Esophagus squamous epithelium (tissue), 5 donors: Measurements from ENCODE around the gene MRC2. TPM values are rescaled to one million over a fixed set of nuclear protein-coding genes. Genes with fewer than 3 reads are reported as not detected.
"Not testable (repeated sequence)": the region's sequence is repeated elsewhere in the genome, so short reads cannot be mapped to it uniquely, and the experiment has no call there.

ENCODE experiments used
- DNase-seq: peaks from one replicate; lab custom pipeline; 2025; lab: John Stamatoyannopoulos, UW
- H3K27ac ChIP-seq, 4 donors: fragments of 200-600 bp; sonication (generic); one replicate each; pipeline ENCODE4 v1.5.1; 2016 to 2019; ENCODE audit warnings: mild to moderate bottlenecking in 1 of 4
- H3K27me3 ChIP-seq, 4 donors: fragments of 200-600 bp; sonication (generic); 1 replicate in 3 of 4; 2 replicates in 1 of 4; pipeline versions ENCODE4 v1.5.1 to v1.6.0; 2017 to 2021; ENCODE audit warnings: antibody characterized with exemption in 1 of 4
- H3K36me3 ChIP-seq, 3 donors: fragments of 200-600 bp; sonication (generic); one replicate each; pipeline ENCODE4 v1.5.1; 2016 to 2019
- H3K4me1 ChIP-seq, 3 donors: fragments of 200-600 bp; sonication (generic); one replicate each; pipeline ENCODE4 v1.5.1; 2017 to 2019
- H3K4me3 ChIP-seq, 4 donors: fragments of 200-600 bp; sonication (generic); 1 replicate in 3 of 4; 2 replicates in 1 of 4; pipeline ENCODE4 v1.5.1; 2016 to 2019; ENCODE audit warnings: mild to moderate bottlenecking in 2 of 4, moderate library complexity in 1 of 4
- H3K9me3 ChIP-seq, 3 donors: fragments of 200-600 bp; sonication (generic); one replicate each; pipeline ENCODE4 v1.5.1; 2016 to 2019
- POLR2A ChIP-seq, 4 donors: fragments of 450-650 bp; IDR thresholded peaks; one replicate each; pipeline ENCODE4 v1.6.1; 2017; ENCODE audit warnings: antibody characterized with exemption in 4 of 4, mild to moderate bottlenecking in 4 of 4, moderate library complexity in 3 of 4
- WGBS, 2 donors: methylation state at CpG; one replicate each; pipeline ENCODE4 v1.1.5; 2018; 5-methylcytosine and 5-hydroxymethylcytosine counted together
- intact Hi-C: fragments of 100-400 bp; cut with DNase I; formaldehyde crosslinking; loops from one replicate; pipeline ENCODE4 v1.15.0; 2022
- total RNA-seq, 4 donors: library from RNA; depleted of rRNA; stranded (reverse); fragments of >200 nt; gene quantifications; one replicate each; pipeline ENCODE4 v1.1.0, GENCODE V29; 2016
- TF ChIP-seq, protein P1 (sequence below), 6 experiments: fragments of 450-650 bp in 4 of 6; fragments of 200-600 bp in 2 of 6; sonication (generic) in 2 of 6; IDR thresholded peaks; one replicate each; pipeline ENCODE4 v1.5.1; 2016 to 2019; ENCODE audit warnings: antibody characterized with exemption in 6 of 6, mild to moderate bottlenecking in 4 of 6, moderate library complexity in 4 of 6
- donor health status: DM: yes; HTN: yes; CAD: no.

The MRC2 gene
- total RNA-seq, 4 donors from 2014 or later, result 38.8 to 64.7 (median 61.6) TPM

- peaks cover 28 to 66% (median 35%) of the 10 kb centered on the region in 3 donors for H3K4me1 ChIP-seq
- H3K36me3 ChIP-seq, result peaks cover 0 to 12% (median 0%) of the 10 kb centered on the region in 3 donors
- H3K27ac ChIP-seq, result no peak overlapping the region
- no peak for DNase-seq
- intact Hi-C loops, result no loop called here
- H3K4me3 ChIP-seq, result no peak overlapping the region
- 50 to 56% methylated on average over 8 to 9 of the region's 10 CpGs for WGBS, 2 donors
- peaks cover 0 to 1% (median 0%) of the 10 kb centered on the region in 4 donors for H3K27me3 ChIP-seq
- H3K9me3 ChIP-seq, result no peaks in the 10 kb centered on the region
- TF ChIP-seq POLR2A (IDR thresholded peaks at IDR 0.05), result no peak
- TF ChIP-seq, protein P1, sequence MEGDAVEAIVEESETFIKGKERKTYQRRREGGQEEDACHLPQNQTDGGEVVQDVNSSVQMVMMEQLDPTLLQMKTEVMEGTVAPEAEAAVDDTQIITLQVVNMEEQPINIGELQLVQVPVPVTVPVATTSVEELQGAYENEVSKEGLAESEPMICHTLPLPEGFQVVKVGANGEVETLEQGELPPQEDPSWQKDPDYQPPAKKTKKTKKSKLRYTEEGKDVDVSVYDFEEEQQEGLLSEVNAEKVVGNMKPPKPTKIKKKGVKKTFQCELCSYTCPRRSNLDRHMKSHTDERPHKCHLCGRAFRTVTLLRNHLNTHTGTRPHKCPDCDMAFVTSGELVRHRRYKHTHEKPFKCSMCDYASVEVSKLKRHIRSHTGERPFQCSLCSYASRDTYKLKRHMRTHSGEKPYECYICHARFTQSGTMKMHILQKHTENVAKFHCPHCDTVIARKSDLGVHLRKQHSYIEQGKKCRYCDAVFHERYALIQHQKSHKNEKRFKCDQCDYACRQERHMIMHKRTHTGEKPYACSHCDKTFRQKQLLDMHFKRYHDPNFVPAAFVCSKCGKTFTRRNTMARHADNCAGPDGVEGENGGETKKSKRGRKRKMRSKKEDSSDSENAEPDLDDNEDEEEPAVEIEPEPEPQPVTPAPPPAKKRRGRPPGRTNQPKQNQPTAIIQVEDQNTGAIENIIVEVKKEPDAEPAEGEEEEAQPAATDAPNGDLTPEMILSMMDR (IDR thresholded peaks at IDR 0.05), result no peak
These were observed 68.8 kb downstream of the MRC2 start for GRCh38 chr17:62696256-62696655.

DNA sequence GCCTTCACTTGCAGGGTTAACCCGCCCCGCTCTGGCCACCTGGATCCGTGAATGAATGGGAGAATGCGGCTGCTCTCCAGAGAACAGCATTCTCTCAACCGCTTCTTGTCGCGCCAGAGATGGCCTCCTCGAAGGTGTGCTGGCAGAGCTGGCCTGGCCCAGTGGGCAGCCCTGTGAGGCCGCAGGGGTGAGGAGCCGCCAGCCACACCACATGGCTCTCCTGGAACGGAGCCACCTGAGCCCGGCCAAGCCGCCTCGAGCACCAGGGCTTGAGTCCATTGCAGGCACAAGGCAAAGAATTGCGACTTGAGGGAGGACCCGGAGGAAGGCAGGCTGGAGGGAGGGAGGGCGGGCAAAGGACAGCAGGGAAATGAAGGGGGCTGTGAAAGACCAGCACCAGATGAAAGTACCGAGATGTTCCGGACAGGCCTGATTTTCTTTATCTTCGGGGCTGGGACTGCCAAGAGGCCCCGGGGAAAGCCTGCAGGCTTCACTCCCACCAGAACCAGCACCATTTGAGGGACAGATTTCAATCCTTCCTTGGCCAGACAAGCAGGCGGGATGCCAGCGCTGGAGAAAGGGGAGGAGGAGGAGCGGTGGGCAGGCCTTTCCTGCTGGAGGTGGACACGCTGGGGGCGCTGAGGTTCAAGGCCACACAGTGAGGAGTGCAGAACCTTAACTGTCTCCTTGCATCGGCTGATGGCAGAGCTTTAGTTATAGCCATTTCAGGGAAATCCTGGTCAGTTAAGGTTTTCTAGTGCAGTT lies 69.4 kb downstream of the MRC2 start:
- Histone ChIP-seq H3K4me3 (no peak overlapping the region), H3K4me1 (peaks cover 28 to 60% (median 34%) of the 10 kb centered on the region in 3 donors), H3K9me3 (no peaks in the 10 kb centered on the region), H3K27ac (no peak overlapping the region), H3K36me3 (peaks cover 0 to 9% (median 0%) of the 10 kb centered on the region in 3 donors), H3K27me3 (peaks cover 0 to 7% (median 0%) of the 10 kb centered on the region in 4 donors)
- intact Hi-C loops, result no loop called here
- no peak for DNase-seq
- 39 to 65% methylated on average over 10 to 19 of the region's 27 CpGs for WGBS, 2 donors
- no peak for TF ChIP-seq POLR2A (IDR thresholded peaks at IDR 0.05)
- TF ChIP-seq, protein P1 (IDR thresholded peaks at IDR 0.05), result no peak

DNA sequence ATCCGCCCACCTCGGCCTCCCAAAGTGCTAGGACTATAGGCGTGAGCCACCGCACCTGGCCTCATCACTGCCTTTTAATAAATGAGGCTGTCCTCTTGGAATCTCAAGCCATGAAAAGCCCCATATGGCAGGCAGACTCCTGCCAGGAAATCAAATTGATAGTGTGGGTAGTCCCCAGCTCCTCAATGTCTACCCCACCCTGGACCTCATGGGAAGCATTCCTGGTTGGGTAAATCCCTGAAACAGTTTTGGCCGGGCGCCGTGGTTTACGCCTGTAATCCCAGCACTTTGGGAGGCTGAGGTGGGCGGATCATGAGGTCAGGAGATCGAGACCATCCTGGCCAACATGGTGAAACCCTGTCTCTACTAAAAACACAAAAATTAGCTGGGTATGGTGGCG lies 71.0 kb downstream of the MRC2 start:
- H3K27ac ChIP-seq, intact Hi-C loops, H3K4me3 ChIP-seq, DNase-seq, H3K9me3 ChIP-seq, H3K27me3 ChIP-seq, H3K36me3 ChIP-seq: not testable (repeated sequence)
- peaks cover 22 to 56% (median 33%) of the 10 kb centered on the region in 3 donors for H3K4me1 ChIP-seq
- 80 to 89% methylated on average over 1 to 11 of the region's 11 CpGs for WGBS, 2 donors

DNA sequence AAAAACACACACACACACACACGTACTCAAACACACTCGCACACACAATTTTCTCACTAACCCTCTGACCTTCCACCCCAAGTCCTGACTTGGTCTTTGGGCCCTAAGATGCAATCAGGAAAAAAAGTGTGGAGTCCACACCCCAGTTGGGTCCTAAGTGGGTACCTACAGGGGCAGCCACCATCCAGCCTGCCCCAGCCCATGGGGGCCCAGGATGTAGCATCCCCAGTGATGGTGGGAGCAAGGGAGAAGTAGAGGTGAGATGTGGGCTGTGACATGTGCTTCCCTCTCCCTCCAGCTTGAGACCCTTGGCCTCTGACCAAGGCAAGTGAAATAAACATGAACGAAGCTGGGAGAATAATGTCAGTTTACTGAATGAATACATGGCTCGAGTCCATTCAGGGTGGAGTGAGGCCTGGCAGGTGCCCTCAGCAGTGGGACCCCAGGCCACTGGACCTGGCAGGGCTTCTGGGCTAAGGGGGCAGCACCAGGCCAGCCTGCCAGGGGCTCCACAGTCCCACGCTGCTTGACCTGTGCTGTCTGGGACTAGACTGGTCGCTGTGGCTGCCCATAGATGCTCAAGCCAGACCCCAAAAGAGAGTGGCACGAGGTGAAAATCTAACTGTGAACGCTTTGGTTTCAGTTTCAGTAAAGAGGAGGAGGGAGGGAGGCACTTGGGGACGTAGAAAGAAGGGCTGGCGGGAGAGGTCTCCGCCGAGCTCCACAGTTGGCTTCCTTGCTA lies 73.7 kb downstream of the MRC2 start:
- no peaks in the 10 kb centered on the region for H3K36me3 ChIP-seq
- TF ChIP-seq, protein P1 (IDR thresholded peaks at IDR 0.05), result no peak
- no peak for TF ChIP-seq POLR2A (IDR thresholded peaks at IDR 0.05)
- H3K27me3 ChIP-seq, result peaks cover 0 to 7% (median 0%) of the 10 kb centered on the region in 4 donors
- WGBS, 2 donors, result 70 to 75% methylated on average over 12 of the region's 12 CpGs
- DNase-seq, result no peak
- no peak overlapping the region for H3K27ac ChIP-seq
- H3K4me1 ChIP-seq, result peaks cover 12 to 54% (median 30%) of the 10 kb centered on the region in 3 donors
- no peaks in the 10 kb centered on the region for H3K9me3 ChIP-seq
- no peak overlapping the region for H3K4me3 ChIP-seq
- intact Hi-C loops, result loop anchor here (5.0 kb wide), 1 partner anchor 706 kb away; no protein-coding TSS in a partner anchor

- 78 to 87% methylated on average over 4 to 6 of the region's 8 CpGs for WGBS, 2 donors
- DNase-seq, result no peak
- H3K27me3 ChIP-seq, result peaks cover 0 to 7% (median 0%) of the 10 kb centered on the region in 4 donors
These were observed 74.2 kb downstream of the MRC2 start for GRCh38 chr17:62701706-62702085.

More at GRCh38 chr17:62701706-62702085, 74.2 kb downstream of the MRC2 start:
- intact Hi-C loops, result loop anchor here (5.0 kb wide), 1 partner anchor 706 kb away; no protein-coding TSS in a partner anchor
- H3K4me1 ChIP-seq, result peaks cover 12 to 54% (median 27%) of the 10 kb centered on the region in 3 donors
- H3K27ac ChIP-seq, result no peak overlapping the region
- H3K36me3 ChIP-seq, result no peaks in the 10 kb centered on the region
- no peak overlapping the region for H3K4me3 ChIP-seq
- H3K9me3 ChIP-seq, result no peaks in the 10 kb centered on the region
- no peak for TF ChIP-seq POLR2A (IDR thresholded peaks at IDR 0.05)
- TF ChIP-seq, protein P1 (IDR thresholded peaks at IDR 0.05), result no peak
